ENCODE results near the gene C1orf232.

DNA sequence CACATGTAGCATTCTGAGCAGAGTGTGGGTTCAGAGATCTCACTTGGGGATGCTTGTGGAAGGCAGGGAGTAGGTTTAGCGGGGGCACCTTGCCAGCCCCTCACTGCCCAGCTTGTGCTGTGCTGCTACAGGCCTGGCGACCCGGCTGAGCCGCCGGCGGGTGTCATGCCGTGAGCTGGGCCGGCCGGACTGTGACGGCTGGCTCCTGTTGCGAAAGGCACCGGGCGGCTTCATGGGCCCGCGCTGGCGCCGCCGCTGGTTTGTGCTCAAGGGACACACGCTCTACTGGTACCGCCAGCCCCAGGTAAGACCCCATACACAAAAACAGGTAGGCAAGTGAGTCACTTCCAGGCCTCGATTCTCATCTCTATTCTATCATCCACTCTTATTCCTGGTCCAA is 16.1 kb upstream of the C1orf232 start:
- TF ChIP-seq, protein P1, sequence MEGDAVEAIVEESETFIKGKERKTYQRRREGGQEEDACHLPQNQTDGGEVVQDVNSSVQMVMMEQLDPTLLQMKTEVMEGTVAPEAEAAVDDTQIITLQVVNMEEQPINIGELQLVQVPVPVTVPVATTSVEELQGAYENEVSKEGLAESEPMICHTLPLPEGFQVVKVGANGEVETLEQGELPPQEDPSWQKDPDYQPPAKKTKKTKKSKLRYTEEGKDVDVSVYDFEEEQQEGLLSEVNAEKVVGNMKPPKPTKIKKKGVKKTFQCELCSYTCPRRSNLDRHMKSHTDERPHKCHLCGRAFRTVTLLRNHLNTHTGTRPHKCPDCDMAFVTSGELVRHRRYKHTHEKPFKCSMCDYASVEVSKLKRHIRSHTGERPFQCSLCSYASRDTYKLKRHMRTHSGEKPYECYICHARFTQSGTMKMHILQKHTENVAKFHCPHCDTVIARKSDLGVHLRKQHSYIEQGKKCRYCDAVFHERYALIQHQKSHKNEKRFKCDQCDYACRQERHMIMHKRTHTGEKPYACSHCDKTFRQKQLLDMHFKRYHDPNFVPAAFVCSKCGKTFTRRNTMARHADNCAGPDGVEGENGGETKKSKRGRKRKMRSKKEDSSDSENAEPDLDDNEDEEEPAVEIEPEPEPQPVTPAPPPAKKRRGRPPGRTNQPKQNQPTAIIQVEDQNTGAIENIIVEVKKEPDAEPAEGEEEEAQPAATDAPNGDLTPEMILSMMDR (IDR thresholded peaks at IDR 0.05) = no peak
- TF ChIP-seq HOXB5 (CRISPR knock-in tag; IDR thresholded peaks at IDR 0.05) = no peak
- TF ChIP-seq, protein P2, sequence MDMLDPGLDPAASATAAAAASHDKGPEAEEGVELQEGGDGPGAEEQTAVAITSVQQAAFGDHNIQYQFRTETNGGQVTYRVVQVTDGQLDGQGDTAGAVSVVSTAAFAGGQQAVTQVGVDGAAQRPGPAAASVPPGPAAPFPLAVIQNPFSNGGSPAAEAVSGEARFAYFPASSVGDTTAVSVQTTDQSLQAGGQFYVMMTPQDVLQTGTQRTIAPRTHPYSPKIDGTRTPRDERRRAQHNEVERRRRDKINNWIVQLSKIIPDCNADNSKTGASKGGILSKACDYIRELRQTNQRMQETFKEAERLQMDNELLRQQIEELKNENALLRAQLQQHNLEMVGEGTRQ (IDR thresholded peaks at IDR 0.05) = no peak
- no peak for TF ChIP-seq PHF8 (IDR thresholded peaks at IDR 0.05; ENCODE audit: borderline replicate concordance, low read depth)
- TF ChIP-seq, protein P3, sequence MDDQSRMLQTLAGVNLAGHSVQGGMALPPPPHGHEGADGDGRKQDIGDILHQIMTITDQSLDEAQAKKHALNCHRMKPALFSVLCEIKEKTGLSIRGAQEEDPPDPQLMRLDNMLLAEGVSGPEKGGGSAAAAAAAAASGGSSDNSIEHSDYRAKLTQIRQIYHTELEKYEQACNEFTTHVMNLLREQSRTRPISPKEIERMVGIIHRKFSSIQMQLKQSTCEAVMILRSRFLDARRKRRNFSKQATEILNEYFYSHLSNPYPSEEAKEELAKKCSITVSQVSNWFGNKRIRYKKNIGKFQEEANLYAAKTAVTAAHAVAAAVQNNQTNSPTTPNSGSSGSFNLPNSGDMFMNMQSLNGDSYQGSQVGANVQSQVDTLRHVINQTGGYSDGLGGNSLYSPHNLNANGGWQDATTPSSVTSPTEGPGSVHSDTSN (IDR thresholded peaks at IDR 0.05) = no peak
- no peak for TF ChIP-seq RNF2 (IDR thresholded peaks at IDR 0.05; ENCODE audit: borderline replicate concordance, low read depth)
- TF ChIP-seq RCOR1 (IDR thresholded peaks at IDR 0.05; ENCODE audit: low read depth, low read length) = no peak
- TF ChIP-seq BHLHE40 (IDR thresholded peaks at IDR 0.05; ENCODE audit: low read depth, low read length) = no peak
- TF ChIP-seq ZC3H11A (IDR thresholded peaks at IDR 0.05) = no peak
- no peak for TF ChIP-seq POLR2A (IDR thresholded peaks at IDR 0.05; ENCODE audit: low read length)
- TF ChIP-seq JUN (IDR thresholded peaks at IDR 0.05) = no peak
- TF ChIP-seq, protein P4, sequence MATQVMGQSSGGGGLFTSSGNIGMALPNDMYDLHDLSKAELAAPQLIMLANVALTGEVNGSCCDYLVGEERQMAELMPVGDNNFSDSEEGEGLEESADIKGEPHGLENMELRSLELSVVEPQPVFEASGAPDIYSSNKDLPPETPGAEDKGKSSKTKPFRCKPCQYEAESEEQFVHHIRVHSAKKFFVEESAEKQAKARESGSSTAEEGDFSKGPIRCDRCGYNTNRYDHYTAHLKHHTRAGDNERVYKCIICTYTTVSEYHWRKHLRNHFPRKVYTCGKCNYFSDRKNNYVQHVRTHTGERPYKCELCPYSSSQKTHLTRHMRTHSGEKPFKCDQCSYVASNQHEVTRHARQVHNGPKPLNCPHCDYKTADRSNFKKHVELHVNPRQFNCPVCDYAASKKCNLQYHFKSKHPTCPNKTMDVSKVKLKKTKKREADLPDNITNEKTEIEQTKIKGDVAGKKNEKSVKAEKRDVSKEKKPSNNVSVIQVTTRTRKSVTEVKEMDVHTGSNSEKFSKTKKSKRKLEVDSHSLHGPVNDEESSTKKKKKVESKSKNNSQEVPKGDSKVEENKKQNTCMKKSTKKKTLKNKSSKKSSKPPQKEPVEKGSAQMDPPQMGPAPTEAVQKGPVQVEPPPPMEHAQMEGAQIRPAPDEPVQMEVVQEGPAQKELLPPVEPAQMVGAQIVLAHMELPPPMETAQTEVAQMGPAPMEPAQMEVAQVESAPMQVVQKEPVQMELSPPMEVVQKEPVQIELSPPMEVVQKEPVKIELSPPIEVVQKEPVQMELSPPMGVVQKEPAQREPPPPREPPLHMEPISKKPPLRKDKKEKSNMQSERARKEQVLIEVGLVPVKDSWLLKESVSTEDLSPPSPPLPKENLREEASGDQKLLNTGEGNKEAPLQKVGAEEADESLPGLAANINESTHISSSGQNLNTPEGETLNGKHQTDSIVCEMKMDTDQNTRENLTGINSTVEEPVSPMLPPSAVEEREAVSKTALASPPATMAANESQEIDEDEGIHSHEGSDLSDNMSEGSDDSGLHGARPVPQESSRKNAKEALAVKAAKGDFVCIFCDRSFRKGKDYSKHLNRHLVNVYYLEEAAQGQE (IDR thresholded peaks at IDR 0.05) = no peak
- no peak for TF ChIP-seq FOSL2 (IDR thresholded peaks at IDR 0.05)
- TF ChIP-seq FOSL2 (CRISPR knock-in tag; IDR thresholded peaks at IDR 0.05) = no peak
- TF ChIP-seq RARB (CRISPR knock-in tag; IDR thresholded peaks at IDR 0.05) = no peak

Measured in A549 (cell line).